Omental fat pad (tissue), 4 donors: Measurements from ENCODE around the gene FOSL2. TPM values are rescaled to one million over a fixed set of nuclear protein-coding genes. Genes with fewer than 3 reads are reported as not detected.

Experiments used
- ATAC-seq: fragments of 150-250 bp; one replicate; pipeline ENCODE4 v1.9.1; 2016; ENCODE audit warnings: mild to moderate bottlenecking, moderate library complexity; ENCODE audit not compliant: low FRiP score
- DNase-seq: peaks from one replicate; pipeline ENCODE4 v3.0.0-alpha.2; 2019; ENCODE audit warnings: low spot score
- total RNA-seq, 4 donors: library from RNA; depleted of rRNA; stranded (reverse); fragments of >200 nt; gene quantifications; one replicate each; pipeline ENCODE4 v1.1.0, GENCODE V29; 2016
- TF ChIP-seq, protein P1 (sequence below), 3 donors: fragments of 450-650 bp; IDR thresholded peaks; one replicate each; pipeline ENCODE4 v1.5.1; 2016 to 2017; ENCODE audit warnings: antibody characterized with exemption in 3 of 3, mild to moderate bottlenecking in 3 of 3, moderate library complexity in 2 of 3

Gene FOSL2
- total RNA-seq, 4 donors from 2014 or later: 115 to 350 (median 184) TPM

DNA sequence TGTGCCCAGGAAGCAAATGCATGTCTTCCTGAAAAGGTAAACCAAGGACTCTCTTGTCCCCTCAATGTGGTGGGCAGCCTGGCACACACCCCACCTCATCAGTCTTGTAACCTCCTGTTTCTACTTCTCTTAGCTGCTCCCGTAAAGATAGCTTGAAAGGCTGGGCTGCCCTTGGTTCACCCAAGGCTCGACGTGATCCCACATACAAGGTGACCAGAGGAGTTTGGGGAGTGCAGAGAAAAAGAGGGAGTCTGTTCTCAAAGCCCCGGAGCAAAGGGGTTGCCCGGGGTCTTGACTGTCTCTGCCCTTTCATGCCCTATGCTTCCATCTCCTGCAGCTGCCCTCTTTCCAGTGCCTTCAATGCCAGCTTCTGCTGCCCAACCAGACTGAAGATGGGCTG is 18.3 kb upstream of the FOSL2 start:
- TF ChIP-seq, protein P1, sequence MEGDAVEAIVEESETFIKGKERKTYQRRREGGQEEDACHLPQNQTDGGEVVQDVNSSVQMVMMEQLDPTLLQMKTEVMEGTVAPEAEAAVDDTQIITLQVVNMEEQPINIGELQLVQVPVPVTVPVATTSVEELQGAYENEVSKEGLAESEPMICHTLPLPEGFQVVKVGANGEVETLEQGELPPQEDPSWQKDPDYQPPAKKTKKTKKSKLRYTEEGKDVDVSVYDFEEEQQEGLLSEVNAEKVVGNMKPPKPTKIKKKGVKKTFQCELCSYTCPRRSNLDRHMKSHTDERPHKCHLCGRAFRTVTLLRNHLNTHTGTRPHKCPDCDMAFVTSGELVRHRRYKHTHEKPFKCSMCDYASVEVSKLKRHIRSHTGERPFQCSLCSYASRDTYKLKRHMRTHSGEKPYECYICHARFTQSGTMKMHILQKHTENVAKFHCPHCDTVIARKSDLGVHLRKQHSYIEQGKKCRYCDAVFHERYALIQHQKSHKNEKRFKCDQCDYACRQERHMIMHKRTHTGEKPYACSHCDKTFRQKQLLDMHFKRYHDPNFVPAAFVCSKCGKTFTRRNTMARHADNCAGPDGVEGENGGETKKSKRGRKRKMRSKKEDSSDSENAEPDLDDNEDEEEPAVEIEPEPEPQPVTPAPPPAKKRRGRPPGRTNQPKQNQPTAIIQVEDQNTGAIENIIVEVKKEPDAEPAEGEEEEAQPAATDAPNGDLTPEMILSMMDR (IDR thresholded peaks at IDR 0.05): no peak
- no peak for ATAC-seq
- DNase-seq: no peak

DNA sequence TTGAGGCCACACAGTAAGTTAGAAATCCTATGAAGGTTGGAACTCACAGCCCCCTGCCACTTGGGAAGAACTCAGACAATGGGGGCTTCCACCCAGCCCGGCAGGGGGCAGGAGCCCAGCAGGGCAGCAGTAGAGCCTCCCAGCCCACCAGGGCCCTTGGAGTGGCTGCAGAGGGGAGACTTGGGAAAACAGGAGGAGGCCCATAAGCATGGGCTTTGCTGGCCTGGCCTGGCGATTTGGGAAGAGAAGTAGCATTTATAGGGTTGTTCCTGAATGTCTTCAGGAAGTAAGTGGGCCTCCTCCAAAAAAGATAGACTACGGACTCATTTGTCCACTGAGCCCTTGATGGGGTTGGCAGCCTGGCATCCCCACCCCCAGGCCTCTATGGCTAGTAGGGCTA is 17.4 kb upstream of the FOSL2 start:
- DNase-seq (no peak), ATAC-seq (no peak)
- TF ChIP-seq, protein P1 (IDR thresholded peaks at IDR 0.05): no peak

DNA sequence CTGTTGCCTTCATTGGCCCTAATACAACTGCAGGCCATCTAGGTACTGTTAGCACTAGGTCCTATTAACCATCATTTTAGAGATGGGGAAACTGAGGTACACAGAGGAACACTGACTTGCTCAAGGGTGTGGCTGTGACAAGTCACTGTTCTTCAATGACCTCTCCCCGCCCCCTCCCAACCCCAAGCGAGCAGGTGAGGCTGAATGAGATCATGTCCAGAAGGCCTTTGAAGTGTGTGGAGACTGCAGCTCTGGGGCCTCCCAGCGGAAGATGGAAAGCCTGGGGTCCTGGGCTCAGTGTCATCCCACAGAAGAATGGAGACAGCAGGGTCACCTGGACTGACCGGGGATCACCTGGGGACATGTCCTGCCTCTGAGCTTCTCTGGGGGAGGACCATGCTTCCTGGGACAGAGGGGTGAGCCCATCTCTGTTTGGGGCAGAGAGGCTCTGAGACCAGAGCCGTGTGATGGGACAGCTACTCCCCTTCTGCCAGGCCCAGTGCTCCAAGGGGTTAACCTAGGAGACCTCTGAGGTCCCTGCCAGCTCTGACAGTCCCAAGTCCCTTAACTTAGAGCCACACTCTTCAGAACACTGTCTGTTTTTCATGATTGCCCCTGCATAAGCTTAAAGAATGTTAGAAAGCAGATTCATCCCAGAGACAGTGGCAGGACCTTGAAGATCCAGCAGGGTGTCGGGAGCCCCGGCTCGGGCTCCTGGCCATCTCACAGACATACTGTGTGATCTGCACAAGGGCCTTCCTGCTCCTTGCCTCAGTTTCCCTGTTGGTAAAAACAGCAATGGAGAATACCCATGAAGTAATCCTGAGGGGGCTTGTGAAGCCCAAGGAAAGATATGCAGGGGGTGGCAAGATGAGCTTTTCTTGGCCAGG is 16.7 kb upstream of the FOSL2 start:
- TF ChIP-seq, protein P1 (IDR thresholded peaks at IDR 0.05): no peak
- DNase-seq (no peak), ATAC-seq (no peak)

DNA sequence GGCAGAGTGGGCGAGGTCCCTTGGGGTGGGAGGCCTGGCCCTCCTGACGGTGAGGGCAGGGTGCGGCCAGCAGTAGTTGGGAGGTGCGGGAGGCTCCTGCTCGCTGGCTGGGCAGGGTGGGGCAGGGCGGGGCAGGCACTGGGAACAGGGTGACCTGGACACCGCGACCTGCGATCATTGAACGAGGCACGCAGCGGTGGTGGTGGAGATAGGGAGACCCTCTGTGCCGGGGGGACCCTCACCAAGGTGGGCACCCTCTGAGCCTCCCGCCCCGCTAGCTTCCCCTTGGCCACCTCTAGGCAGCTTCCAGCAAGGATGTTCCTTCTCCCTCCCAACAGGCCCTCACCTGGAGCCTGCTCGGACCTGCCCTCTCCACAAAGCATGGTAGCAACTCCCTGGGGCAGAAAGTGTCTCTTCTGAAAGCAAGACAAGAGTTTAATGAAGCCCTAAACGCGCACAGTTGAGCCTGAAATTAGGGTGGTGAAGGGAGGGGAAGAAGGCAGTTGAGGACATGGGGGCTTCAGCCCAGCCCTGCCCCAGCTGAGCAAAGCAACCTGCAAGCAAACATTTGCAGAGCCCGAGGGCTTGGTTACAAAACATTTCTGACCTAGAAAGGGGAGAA is 15.4 kb upstream of the FOSL2 start:
- DNase-seq (no peak), ATAC-seq (no peak)
- TF ChIP-seq, protein P1 (IDR thresholded peaks at IDR 0.05): no peak

DNA sequence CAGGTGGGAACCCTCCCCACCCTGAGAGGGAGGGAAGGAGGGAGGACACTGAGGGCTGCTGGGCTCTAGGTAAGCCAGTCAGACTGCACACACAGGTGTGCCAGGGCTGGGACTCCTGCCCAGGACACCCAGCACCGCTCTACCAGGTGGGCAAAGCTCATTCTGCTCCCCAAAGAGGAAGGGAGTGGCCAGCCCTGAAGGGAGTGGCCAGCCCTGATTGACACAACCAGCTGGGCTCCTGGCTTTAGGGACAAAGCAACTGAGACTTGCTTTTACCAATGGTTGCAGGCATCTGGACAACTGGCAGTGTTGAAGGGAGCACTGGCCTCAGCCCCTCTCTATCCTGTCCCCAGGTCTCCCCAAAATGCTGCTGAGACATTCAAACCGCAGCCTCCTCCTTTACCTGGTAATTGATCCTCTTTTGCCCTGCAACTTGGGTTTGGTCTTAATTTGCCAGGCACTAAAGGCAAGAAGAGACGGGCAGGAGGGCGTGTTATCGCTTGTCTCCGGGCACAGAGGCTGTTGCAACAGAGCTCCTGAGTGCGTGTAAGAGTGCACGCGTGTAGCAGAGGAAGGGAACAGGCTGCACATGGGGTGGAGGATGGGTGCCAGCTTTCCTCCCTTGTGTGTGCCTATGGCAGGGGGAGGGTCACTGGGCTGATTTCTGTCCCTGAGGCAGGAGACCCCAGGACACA is 14.5 kb upstream of the FOSL2 start:
- no peak for ATAC-seq
- no peak for DNase-seq
- TF ChIP-seq, protein P1 (IDR thresholded peaks at IDR 0.05): no peak

DNA sequence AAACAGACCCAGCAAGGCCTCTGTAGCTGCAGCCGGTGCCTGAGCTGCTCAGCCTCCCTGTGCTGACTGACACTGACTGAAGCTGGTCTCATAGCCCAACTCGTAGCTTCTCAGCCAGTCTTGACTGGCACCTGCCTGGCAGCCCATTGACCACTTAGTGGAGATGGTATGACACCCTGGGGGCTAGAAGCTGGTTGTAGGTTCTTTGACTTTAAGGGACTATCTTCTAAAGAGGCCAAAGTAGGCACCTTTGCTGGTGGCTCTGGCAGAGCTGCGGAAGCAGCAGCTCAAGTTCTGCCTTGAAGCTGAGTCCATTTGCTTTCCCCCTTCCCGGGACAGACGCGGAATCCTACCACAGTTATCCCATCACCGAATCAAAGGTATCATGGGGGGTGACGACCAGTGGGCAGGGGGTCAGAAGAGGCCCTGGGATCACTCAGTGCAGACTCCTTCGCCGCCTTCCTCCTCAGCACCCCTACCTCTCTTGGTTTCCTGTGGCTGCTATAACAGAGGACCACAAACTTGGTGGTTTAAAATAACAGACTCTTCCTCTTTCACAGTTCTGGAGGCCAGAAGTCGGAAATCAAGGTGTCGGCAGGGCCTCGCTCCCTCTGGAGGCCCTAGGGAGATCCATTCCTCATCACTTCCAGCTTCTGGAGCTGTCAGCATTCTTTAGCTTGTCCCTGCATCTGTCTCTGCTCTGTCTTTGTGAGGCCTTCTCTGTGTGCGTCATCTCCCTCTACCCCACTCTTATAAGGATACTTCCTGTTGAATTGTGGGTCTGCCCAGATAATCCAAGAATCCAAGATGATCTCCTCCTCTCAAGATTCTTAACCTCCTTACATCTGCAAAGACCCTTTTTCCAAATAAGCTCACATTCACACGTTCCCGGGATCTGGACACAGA is 13.7 kb upstream of the FOSL2 start:
- DNase-seq: no peak
- TF ChIP-seq, protein P1 (IDR thresholded peaks at IDR 0.05): no peak
- no peak for ATAC-seq
